ENCODE data around the gene EPHA3. TPM values are rescaled to one million over a fixed set of nuclear protein-coding genes. Genes with fewer than 3 reads are reported as not detected.

EPHA3 gene
- total RNA-seq, 1 donor from 2014 or later = 5.0 TPM

- Histone ChIP-seq H3K9me3 (ENCODE audit: insufficient read depth, low read depth, low read length) (no peaks in the 10 kb centered on the region), H3K36me3 (ENCODE audit: insufficient read depth, low read length) (no peaks in the 10 kb centered on the region), H3K4me1 (ENCODE audit: insufficient read depth, low read length) (no peaks in the 10 kb centered on the region), H2AFZ (ENCODE audit: low read depth, low read length) (no peak overlapping the region), H3K79me2 (ENCODE audit: insufficient read depth, low read length) (no peaks in the 10 kb centered on the region), H3K4me2 (ENCODE audit: low read length) (no peak overlapping the region), H3K4me3 (ENCODE audit: insufficient read depth, low read depth, low read length) (no peak overlapping the region), H3K27ac (ENCODE audit: low read depth, low read length) (no peak overlapping the region), H4K20me1 (ENCODE audit: insufficient read depth, low read length) (no peaks in the 10 kb centered on the region), H3K27me3 (ENCODE audit: insufficient read depth, low read length) (no peaks in the 10 kb centered on the region), H3K9ac (ENCODE audit: low read length) (no peak overlapping the region)
- TF ChIP-seq CTCF (IDR thresholded peaks at IDR 0.05; ENCODE audit: insufficient read depth, low read depth, low read length) (no peak), EZH2 (IDR thresholded peaks at IDR 0.05; ENCODE audit: insufficient read depth, low read length) (no peak)
- Mint-ChIP-seq H3K36me3 (ENCODE audit: low read depth, unreplicated experiment) (no peaks in the 10 kb centered on the region), H3K27ac (ENCODE audit: unreplicated experiment) (no peak overlapping the region), H3K4me3 (ENCODE audit: unreplicated experiment) (no peak overlapping the region), H3K27me3 (ENCODE audit: low read depth, unreplicated experiment) (no peaks in the 10 kb centered on the region), H3K9me3 (ENCODE audit: unreplicated experiment) (no peaks in the 10 kb centered on the region), H3K4me1 (ENCODE audit: low read depth, unreplicated experiment) (no peaks in the 10 kb centered on the region)
- FAIRE-seq = no peak
- no peak for DNase-seq (ENCODE audit: low read depth)
These were observed 364.7 kb downstream of the EPHA3 start for GRCh38 chr3:89472101-89472500.

- Mint-ChIP-seq H3K4me1 (ENCODE audit: low read depth, unreplicated experiment) (no peaks in the 10 kb centered on the region), H3K4me3 (ENCODE audit: unreplicated experiment) (no peak overlapping the region), H3K36me3 (ENCODE audit: low read depth, unreplicated experiment) (no peaks in the 10 kb centered on the region), H3K27ac (ENCODE audit: unreplicated experiment) (no peak overlapping the region), H3K9me3 (ENCODE audit: unreplicated experiment) (no peaks in the 10 kb centered on the region), H3K27me3 (ENCODE audit: low read depth, unreplicated experiment) (no peaks in the 10 kb centered on the region)
- DNase-seq (ENCODE audit: low read depth) (no peak), FAIRE-seq (no peak)
- Histone ChIP-seq H3K27ac (ENCODE audit: low read depth, low read length) (no peak overlapping the region), H4K20me1 (ENCODE audit: insufficient read depth, low read length) (no peaks in the 10 kb centered on the region), H3K4me1 (ENCODE audit: insufficient read depth, low read length) (no peaks in the 10 kb centered on the region), H2AFZ (ENCODE audit: low read depth, low read length) (no peak overlapping the region), H3K79me2 (ENCODE audit: insufficient read depth, low read length) (no peaks in the 10 kb centered on the region), H3K4me2 (ENCODE audit: low read length) (no peak overlapping the region), H3K27me3 (ENCODE audit: insufficient read depth, low read length) (no peaks in the 10 kb centered on the region), H3K36me3 (ENCODE audit: insufficient read depth, low read length) (no peaks in the 10 kb centered on the region), H3K4me3 (ENCODE audit: insufficient read depth, low read depth, low read length) (no peak overlapping the region), H3K9ac (ENCODE audit: low read length) (no peak overlapping the region), H3K9me3 (ENCODE audit: insufficient read depth, low read depth, low read length) (no peaks in the 10 kb centered on the region)
- TF ChIP-seq CTCF (IDR thresholded peaks at IDR 0.05; ENCODE audit: insufficient read depth, low read depth, low read length) (no peak), EZH2 (IDR thresholded peaks at IDR 0.05; ENCODE audit: insufficient read depth, low read length) (no peak)
These were observed 367.1 kb downstream of the EPHA3 start for GRCh38 chr3:89474333-89475130.

All from astrocyte (in vitro differentiated cells and primary cell).